Renal cortex interstitium (tissue), 11 donors: ENCODE measurements around the gene VTI1B. TPM values are rescaled to one million over a fixed set of nuclear protein-coding genes. Genes with fewer than 3 reads are reported as not detected.
"Not testable (repeated sequence)": the region's sequence is repeated elsewhere in the genome, so short reads cannot be mapped to it uniquely, and the experiment has no call there.

Experiments used
- DNase-seq, 11 donors: peaks; one replicate each; pipeline ENCODE4 v3.0.0-alpha.2; 2013; ENCODE audit warnings: low read depth in 9 of 11, low spot score in 4 of 11; ENCODE audit errors: extremely low read depth in 1 of 11
- polyA plus RNA-seq, 3 donors: library from polyadenylated mRNA; unstranded; fragments of 120-200 nt; gene quantifications; one replicate each; pipeline ENCODE4 v1.2.1, GENCODE V29; 2013; ENCODE audit not compliant: insufficient read length in 3 of 3

VTI1B gene
- polyA plus RNA-seq, 3 donors = 95.4 to 120 (median 119) TPM

DNA sequence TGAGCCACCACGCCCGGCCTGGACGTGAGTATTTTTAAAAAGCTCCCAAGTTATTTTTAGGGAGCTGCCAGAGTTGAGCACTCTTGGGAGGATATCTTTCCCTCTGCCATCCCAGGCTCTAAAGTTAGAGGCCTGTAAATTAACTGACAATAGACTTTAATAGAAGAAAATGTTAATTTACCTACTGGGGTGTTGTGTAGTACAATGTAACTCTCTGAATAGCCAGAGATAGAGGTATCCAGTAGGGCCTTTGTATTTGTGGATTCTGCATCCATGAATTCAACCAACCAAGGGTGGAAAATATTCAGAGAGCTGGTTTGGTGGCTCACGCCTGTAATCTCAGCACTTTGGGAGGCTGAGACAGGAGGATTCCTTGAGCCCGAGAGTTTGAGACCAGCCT, 66.8 kb downstream of the VTI1B start:
- DNase-seq = no peak

- DNase-seq = peak in 1 of 11 donors; percentile 59
These were observed 71.4 kb downstream of the VTI1B start for GRCh38 chr14:67602995-67603545.

DNA sequence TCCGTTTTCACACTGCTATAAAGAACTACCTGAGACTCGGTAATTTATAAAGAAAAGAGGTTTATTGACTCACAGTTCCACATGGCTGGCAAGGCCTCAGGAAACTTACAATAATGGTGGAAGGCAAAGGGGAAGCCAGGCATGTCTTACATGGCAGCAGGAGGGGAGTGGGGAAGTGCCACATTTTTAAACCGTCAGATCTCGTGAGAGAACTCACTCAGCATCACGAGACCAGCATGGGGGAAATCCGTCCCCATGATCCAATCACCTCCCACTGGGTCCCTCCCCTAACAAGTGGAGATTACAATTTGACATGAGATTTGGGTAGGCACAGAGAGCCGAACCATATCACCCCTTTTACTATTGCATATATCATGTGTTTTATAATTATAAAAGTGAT, 72.4 kb downstream of the VTI1B start:
- no peak for DNase-seq

DNA sequence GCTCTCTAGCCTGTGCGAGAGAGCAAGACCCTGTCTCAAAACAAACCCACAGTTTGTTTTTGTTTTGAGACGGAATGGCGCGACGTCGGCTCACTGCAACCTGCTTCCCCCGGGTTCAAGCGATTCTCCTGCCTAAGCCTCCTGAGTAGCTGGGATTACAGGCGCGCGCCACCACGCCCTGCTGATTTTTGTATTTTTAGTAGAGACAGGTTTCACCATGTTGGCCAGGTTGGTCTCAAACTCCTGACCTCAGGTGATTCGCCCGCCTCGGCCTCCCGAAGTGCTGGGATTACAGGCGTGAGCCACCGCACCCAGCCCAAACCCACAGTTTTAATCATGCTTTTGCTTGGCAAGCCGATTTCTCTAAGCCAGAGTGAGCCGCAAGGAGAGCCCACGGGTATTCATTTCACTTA, 73.9 kb downstream of the VTI1B start:
- DNase-seq = not testable (repeated sequence)

- DNase-seq = peak in 10 of 11 donors; percentile 62 to 85 (median 78)
These were observed 74.5 kb downstream of the VTI1B start, which contains the start of gene PIGH for GRCh38 chr14:67599698-67600561. TSS of gene PIGH (minus strand) at chr14:67600268. CDS start at chr14:67600203, 65 bp downstream.

Other genes starting within 250 kb of the VTI1B start
- gene TMEM229B, start 185.9 kb downstream of the VTI1B start, polyA plus RNA-seq = 1 to 10 TPM; 1.9 to 2.5 (median 2.2) TPM
- 10 to 100 TPM; 43.9 to 75.3 (median 51.7) TPM for gene PLEKHH1, start 141.3 kb downstream of the VTI1B start, polyA plus RNA-seq
- gene PIGH, start 74.4 kb downstream of the VTI1B start, polyA plus RNA-seq = 10 to 100 TPM; 38.2 to 42.9 (median 41.4) TPM
- 10 to 100 TPM in 2 of 3 donors, 1 to 10 TPM in 1; 7.8 to 53.3 (median 19.1) TPM for gene ARG2, start 54.7 kb downstream of the VTI1B start, polyA plus RNA-seq
- gene RDH11, start 21.1 kb upstream of the VTI1B start, polyA plus RNA-seq = 100 to 1,000 TPM; 101 to 123 (median 111) TPM
- under 1 TPM; 0.32 to 0.86 (median 0.65) TPM for gene RDH12, start 27.3 kb upstream of the VTI1B start, polyA plus RNA-seq
- 10 to 100 TPM; 15.2 to 20.3 (median 17.0) TPM for gene ZFYVE26, start 142.0 kb upstream of the VTI1B start, polyA plus RNA-seq
- gene RAD51B, start 145.1 kb upstream of the VTI1B start, polyA plus RNA-seq = 10 to 100 TPM; 12.5 to 13.0 (median 12.5) TPM